HAP-1 (cell line): ENCODE results near the gene RPL18A.

Experiments used
- DNase-seq, 2 experiments: peaks; one replicate each; pipeline ENCODE4 v3.0.0-alpha.2; 2016 to 2020; ENCODE audit warnings: low spot score in 2 of 2
- H3K27me3 ChIP-seq: fragments of 250-450 bp; sonication (Bioruptor Pico); 2 replicates; pipeline ENCODE4 v1.5.1; 2020; ENCODE audit warnings: low read depth, mild to moderate bottlenecking, moderate library complexity
- H3K36me3 ChIP-seq: fragments of 250-450 bp; sonication (Bioruptor Pico); replicated peaks from 2 replicates; pipeline ENCODE4 v1.5.1; 2020; ENCODE audit warnings: mild to moderate bottlenecking
- H3K4me1 ChIP-seq: fragments of 250-450 bp; sonication (Bioruptor Pico); 2 replicates; pipeline ENCODE4 v1.5.1; 2020; ENCODE audit warnings: mild to moderate bottlenecking
- H3K4me3 ChIP-seq: fragments of 250-450 bp; sonication (Bioruptor Pico); 2 replicates; pipeline ENCODE4 v1.5.1; 2020; ENCODE audit warnings: mild to moderate bottlenecking, moderate library complexity
- H3K9me3 ChIP-seq: fragments of 250-450 bp; sonication (Bioruptor Pico); 2 replicates; pipeline ENCODE4 v1.5.1; 2020; ENCODE audit warnings: mild to moderate bottlenecking, moderate library complexity
- in situ Hi-C: fragments of 300-500 bp; cut with MboI; formaldehyde crosslinking; loops from 3 replicates; pipeline ENCODE4 v1.14.3; 2020; ENCODE audit warnings: low sequenced_read_pairs, inconsistent platforms, mixed read lengths

RPL18A gene

DNA sequence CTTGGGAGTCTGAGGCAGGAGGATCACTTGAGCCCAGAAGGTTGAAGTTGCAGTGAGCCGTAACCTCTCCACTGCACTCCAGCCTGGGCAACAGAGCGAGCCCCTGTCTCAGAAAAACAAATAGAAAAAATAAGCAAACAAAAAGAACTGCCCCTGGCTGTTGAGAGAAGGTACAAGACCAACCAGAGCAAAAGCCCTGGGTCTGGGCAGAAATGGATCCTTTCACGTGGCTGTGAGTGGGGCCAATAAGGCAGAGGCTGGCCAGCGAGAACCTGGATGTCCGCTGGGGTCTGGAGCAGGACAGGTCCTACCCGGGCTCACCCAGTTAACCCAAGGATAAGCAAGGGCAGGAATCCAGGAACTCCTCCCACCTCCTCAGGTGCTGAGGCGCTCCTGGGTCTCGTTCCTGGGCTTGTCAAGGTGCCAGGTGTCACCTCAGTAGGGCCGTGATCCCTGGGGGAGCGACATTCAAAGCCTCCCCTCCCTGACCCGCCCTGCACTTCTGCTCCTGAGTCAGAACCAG is 7.3 kb downstream of the RPL18A start:
- Histone ChIP-seq H3K9me3 (no peaks in the 10 kb centered on the region), H3K4me3 (no peak overlapping the region), H3K27me3 (no peaks in the 10 kb centered on the region), H3K4me1 (peaks cover 6% of the 10 kb centered on the region), H3K36me3 (peaks cover 36% of the 10 kb centered on the region)
- in situ Hi-C loops: loop anchor here (5.0 kb wide), 1 partner anchor 120 kb away; no protein-coding TSS in a partner anchor
- peak in 1 of 2 experiments; percentile 49 for DNase-seq

DNA sequence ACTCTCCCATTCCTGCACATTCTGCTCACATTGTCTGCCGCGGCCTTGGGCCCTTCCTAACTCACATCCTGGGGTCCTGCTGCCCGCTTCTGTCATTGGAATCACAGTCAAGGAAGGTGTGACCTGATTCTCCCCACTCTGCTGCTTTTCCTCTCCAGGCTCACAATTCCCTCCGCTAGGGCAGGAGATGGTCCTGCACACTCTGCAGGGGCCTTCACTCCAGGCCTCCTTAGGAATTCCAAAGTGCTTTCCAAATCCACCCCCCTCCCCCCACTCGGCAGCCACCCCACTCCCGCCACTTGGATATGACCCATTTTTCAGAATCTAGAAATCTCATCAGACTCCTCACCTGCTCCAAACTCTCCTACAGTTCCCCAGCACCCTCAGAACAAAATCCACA is 9.0 kb downstream of the RPL18A start:
- in situ Hi-C loops: loop anchor here (5.0 kb wide), 1 partner anchor 119 kb away; no protein-coding TSS in a partner anchor

GRCh38 chr19:17869114-17869608 is 9.5 kb downstream of the RPL18A start:
- Histone ChIP-seq H3K4me3 (no peak overlapping the region), H3K9me3 (no peaks in the 10 kb centered on the region), H3K27me3 (no peaks in the 10 kb centered on the region), H3K4me1 (peaks cover 9% of the 10 kb centered on the region), H3K36me3 (peaks cover 14% of the 10 kb centered on the region)
- DNase-seq: no peak
- in situ Hi-C loops: loop anchor here (5.0 kb wide), 1 partner anchor 118 kb away; no protein-coding TSS in a partner anchor

More for the DNA sequence above, 9.0 kb downstream of the RPL18A start:
- no peaks in the 10 kb centered on the region for H3K27me3 ChIP-seq
- H3K4me1 ChIP-seq: peaks cover 6% of the 10 kb centered on the region
- no peak for DNase-seq
- H3K4me3 ChIP-seq: no peak overlapping the region
- H3K9me3 ChIP-seq: no peaks in the 10 kb centered on the region
- H3K36me3 ChIP-seq: peaks cover 19% of the 10 kb centered on the region

DNA sequence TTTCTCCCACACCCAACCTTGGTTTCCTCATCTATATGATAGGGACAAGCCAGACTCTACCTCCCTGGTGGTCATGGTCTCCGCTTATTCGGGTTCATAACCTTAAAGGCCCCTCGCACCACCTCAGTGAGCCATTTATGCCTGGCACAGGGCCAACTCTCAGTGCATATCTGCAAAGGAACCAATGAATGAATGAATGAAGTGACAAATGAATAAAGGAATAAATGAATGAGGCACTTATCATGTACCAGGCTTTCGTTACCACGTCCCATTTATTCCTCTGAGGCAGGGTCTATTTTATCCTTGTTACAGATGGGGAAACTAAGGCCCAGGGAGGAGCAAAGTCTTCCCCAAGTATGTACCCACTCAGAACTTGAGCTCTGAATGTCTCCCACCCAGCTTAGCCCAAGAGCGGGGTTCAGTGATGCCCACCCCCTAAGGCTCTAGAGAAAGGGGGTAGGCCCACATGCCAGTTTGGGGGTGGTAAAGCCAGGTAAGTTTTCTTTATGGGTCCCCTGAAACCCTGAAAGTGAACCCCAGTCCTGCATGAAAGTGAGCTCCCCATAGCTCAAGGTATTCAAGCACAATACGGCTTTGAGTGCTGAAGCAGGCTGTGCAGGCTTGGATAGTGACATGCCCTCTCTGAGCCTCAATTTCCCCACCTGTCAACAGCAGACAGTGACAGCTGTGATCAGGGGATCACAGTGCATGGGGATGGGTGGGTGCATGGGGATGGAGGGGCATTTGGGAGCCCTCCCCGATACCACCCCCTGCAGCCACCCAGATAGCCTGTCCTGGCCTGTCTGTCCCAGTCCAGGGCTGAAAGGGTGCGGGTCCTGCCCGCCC is 11.5 kb downstream of the RPL18A start:
- Histone ChIP-seq H3K4me1 (peaks cover 8% of the 10 kb centered on the region), H3K27me3 (no peaks in the 10 kb centered on the region), H3K4me3 (no peak overlapping the region), H3K36me3 (no peaks in the 10 kb centered on the region), H3K9me3 (no peaks in the 10 kb centered on the region)
- in situ Hi-C loops: loop anchor here (10.0 kb wide), 1 partner anchor 54 kb away; no protein-coding TSS in a partner anchor
- DNase-seq: no peak

DNA sequence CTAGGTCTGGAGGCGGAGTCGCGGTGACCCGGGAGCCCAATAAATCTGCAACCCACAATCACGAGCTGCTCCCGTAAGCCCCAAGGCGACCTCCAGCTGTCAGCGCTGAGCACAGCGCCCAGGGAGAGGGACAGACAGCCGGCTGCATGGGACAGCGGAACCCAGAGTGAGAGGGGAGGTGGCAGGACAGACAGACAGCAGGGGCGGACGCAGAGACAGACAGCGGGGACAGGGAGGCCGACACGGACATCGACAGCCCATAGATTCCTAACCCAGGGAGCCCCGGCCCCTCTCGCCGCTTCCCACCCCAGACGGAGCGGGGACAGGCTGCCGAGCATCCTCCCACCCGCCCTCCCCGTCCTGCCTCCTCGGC is 12.2 kb downstream of the RPL18A start, which contains the start of gene SLC5A5:
Gene SLC5A5, plus strand, starts transcription at position 68 of the 373 bp plus-strand sequence. CDS start 375 bp downstream, outside the sequence.
- in situ Hi-C loops: loop anchor here (10.0 kb wide), 1 partner anchor 53 kb away; no protein-coding TSS in a partner anchor
- no peaks in the 10 kb centered on the region for H3K36me3 ChIP-seq
- no peaks in the 10 kb centered on the region for H3K27me3 ChIP-seq
- H3K4me1 ChIP-seq: peaks cover 8% of the 10 kb centered on the region
- peak in 1 of 2 experiments; percentile 52 for DNase-seq
- no peaks in the 10 kb centered on the region for H3K9me3 ChIP-seq
- no peak within 1 kb of the TSS for H3K4me3 ChIP-seq

- Histone ChIP-seq H3K4me1 (peaks cover 8% of the 10 kb centered on the region), H3K4me3 (no peak overlapping the region), H3K27me3 (no peaks in the 10 kb centered on the region), H3K36me3 (no peaks in the 10 kb centered on the region), H3K9me3 (no peaks in the 10 kb centered on the region)
- DNase-seq: no peak
- in situ Hi-C loops: loop anchor here (10.0 kb wide), 1 partner anchor 52 kb away; no protein-coding TSS in a partner anchor
These were observed 12.7 kb downstream of the RPL18A start for GRCh38 chr19:17872251-17873001.

- Histone ChIP-seq H3K27me3 (no peaks in the 10 kb centered on the region), H3K4me1 (peaks cover 8% of the 10 kb centered on the region), H3K9me3 (no peaks in the 10 kb centered on the region), H3K4me3 (peak overlapping the region; percentile 22), H3K36me3 (no peaks in the 10 kb centered on the region)
- peak; percentile 62 to 91 for DNase-seq
- in situ Hi-C loops: loop anchor here (10.0 kb wide), 1 partner anchor 51 kb away; no protein-coding TSS in a partner anchor
These were observed 14.4 kb downstream of the RPL18A start for GRCh38 chr19:17873786-17874757.

DNA sequence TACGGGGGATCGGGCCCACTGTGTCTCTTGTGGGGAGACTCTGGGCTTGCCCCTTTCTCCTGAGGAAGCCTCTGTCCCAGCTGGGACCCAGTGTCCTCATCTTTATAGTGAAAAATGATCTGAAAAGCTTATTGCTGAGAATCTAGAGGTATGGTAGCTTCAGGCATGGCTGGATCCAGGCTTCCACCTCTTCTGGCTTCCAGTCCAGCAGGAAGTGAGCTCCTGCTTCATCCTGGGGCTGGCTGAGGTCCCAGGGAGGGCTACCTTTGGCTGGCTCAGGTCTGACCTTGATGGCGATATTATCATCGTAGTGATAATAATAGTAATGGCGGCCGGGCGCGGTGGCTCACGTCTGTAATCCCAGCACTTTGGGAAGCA is 15.0 kb downstream of the RPL18A start:
- peak overlapping the region; percentile 22; the same call in 1 of the 2 replicates for H3K4me3 ChIP-seq
- peaks cover 8% of the 10 kb centered on the region for H3K4me1 ChIP-seq
- no peak for DNase-seq
- no peaks in the 10 kb centered on the region for H3K36me3 ChIP-seq
- H3K9me3 ChIP-seq: no peaks in the 10 kb centered on the region
- H3K27me3 ChIP-seq: no peaks in the 10 kb centered on the region
- in situ Hi-C loops: loop anchor here (10.0 kb wide), 1 partner anchor 50 kb away; no protein-coding TSS in a partner anchor

GRCh38 chr19:17877696-17878095 is 18.0 kb downstream of the RPL18A start:
- in situ Hi-C loops: loop anchor here (10.0 kb wide), 1 partner anchor 47 kb away; no protein-coding TSS in a partner anchor
- DNase-seq: no peak
- Histone ChIP-seq H3K36me3 (no peaks in the 10 kb centered on the region), H3K9me3 (no peaks in the 10 kb centered on the region), H3K27me3 (peaks cover 2% of the 10 kb centered on the region; the same call in 1 of the 2 replicates), H3K4me1 (peaks cover 8% of the 10 kb centered on the region), H3K4me3 (no peak overlapping the region)

GRCh38 chr19:17879466-17879865 is 19.8 kb downstream of the RPL18A start:
- in situ Hi-C loops: loop anchor here (10.0 kb wide), 1 partner anchor 45 kb away; no protein-coding TSS in a partner anchor
- H3K36me3 ChIP-seq: no peaks in the 10 kb centered on the region
- DNase-seq: no peak
- peaks cover 2% of the 10 kb centered on the region; the same call in 1 of the 2 replicates for H3K4me1 ChIP-seq
- H3K9me3 ChIP-seq: no peaks in the 10 kb centered on the region
- peaks cover 2% of the 10 kb centered on the region; the same call in 1 of the 2 replicates for H3K27me3 ChIP-seq
- H3K4me3 ChIP-seq: no peak overlapping the region

GRCh38 chr19:17881701-17882100 is 22.0 kb downstream of the RPL18A start:
- Histone ChIP-seq H3K9me3 (no peaks in the 10 kb centered on the region), H3K4me1 (no peaks in the 10 kb centered on the region), H3K27me3 (peaks cover 2% of the 10 kb centered on the region; the same call in 1 of the 2 replicates), H3K36me3 (no peaks in the 10 kb centered on the region), H3K4me3 (no peak overlapping the region)
- in situ Hi-C loops: no loop called here
- DNase-seq: no peak

DNA sequence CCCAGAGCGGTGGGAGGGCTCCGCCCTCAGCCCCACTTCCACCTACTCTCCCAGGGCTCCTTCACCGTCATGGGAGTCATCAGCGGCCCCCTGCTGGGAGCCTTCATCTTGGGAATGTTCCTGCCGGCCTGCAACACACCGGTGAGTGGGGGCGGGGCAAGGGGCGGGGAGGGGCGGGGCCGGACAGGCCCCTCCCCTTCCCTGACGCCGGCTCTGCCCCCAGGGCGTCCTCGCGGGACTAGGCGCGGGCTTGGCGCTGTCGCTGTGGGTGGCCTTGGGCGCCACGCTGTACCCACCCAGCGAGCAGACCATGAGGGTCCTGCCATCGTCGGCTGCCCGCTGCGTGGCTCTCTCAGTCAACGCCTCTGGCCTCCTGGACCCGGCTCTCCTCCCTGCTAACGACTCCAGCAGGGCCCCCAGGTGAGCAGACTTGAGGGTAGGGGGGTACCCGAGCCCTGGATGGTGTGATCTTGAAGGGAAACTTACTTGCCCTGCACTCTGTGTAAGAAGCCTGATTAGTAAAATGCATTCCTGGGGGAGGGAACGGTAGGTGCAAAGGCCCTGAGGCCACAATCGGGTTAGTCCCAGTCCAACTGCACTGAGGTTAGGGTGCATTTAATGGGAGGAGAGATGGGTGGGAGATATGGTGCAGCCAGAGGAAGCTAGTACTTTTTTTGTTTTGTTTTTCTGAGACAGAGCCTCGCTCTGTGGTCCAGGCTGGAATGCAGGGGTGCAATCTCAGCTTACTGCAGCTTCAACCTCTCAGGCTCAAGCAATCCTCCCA is 24.1 kb downstream of the RPL18A start:
- no peak for DNase-seq
- no peaks in the 10 kb centered on the region for H3K4me1 ChIP-seq
- H3K36me3 ChIP-seq: no peaks in the 10 kb centered on the region
- H3K4me3 ChIP-seq: no peak overlapping the region
- peaks cover 2% of the 10 kb centered on the region; the same call in 1 of the 2 replicates for H3K27me3 ChIP-seq
- in situ Hi-C loops: no loop called here
- no peaks in the 10 kb centered on the region for H3K9me3 ChIP-seq
